Measurements from ENCODE around the gene PSMD10.

Gene PSMD10, protein sequence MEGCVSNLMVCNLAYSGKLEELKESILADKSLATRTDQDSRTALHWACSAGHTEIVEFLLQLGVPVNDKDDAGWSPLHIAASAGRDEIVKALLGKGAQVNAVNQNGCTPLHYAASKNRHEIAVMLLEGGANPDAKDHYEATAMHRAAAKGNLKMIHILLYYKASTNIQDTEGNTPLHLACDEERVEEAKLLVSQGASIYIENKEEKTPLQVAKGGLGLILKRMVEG

GRCh38 chrX:108091264-108091877 is at the start of gene PSMD10, which contains the start of gene ATG4A:
Gene PSMD10 (minus strand): TSS chrX:108091542. CDS start chrX:108091520, 22 bp downstream.
Gene ATG4A (plus strand): TSS chrX:108091778. CDS start chrX:108091827, 49 bp downstream.
- peak; percentile 91 for DNase-seq

GRCh38 chrX:108138814-108139702 is 47.7 kb upstream of the PSMD10 start:
- DNase-seq: no peak

- no peak for DNase-seq
Measured at GRCh38 chrX:108134724-108135123, 43.4 kb upstream of the PSMD10 start.

- DNase-seq: no peak
Measured at GRCh38 chrX:108132876-108133275, 41.5 kb upstream of the PSMD10 start.

DNA sequence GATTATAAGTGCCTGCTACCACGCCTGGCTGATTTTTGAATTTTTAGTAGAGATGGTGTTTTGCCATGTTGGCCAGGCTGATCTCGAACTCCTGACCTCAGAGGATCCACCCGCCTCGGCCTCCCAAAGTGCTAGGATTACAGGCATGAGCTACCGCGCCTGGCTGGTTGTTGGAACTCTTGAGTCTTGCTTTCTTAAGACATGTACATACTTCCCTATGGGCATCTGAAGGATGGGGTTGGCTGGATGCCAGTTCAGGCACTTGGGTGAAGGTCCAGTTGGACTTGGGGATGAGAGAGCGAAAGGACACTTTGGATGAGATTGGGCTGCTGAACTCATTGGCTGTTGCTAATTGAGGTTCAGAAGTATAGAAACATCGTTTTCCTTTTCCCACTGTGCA is 40.7 kb upstream of the PSMD10 start:
- DNase-seq: no peak

- no peak for DNase-seq
Measured at GRCh38 chrX:108131471-108131870, 40.1 kb upstream of the PSMD10 start.

- no peak for DNase-seq
Measured at GRCh38 chrX:108130889-108131288, 39.5 kb upstream of the PSMD10 start.

DNA sequence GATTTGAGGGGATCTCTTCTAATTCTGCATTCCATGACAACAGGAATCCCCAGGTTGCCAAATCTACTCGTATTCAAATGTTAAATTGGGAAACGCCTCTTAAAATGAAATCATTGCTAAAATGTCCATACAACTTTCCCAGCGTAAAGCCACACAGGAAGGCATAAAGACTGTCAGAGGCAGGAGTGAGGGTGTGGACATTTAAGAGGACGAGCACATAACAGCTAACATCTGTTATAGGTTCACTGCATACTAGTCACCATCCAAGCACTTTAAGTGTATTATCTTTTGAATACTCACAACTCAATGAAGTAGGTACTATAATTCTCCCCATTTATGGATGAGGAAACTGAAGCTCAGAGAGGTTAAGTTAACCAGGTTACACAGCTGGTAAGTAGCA is 35.8 kb upstream of the PSMD10 start:
- no peak for DNase-seq

- DNase-seq: no peak
Measured at GRCh38 chrX:108126661-108127060, 35.3 kb upstream of the PSMD10 start.

- DNase-seq: no peak
Measured at GRCh38 chrX:108123591-108124366, 32.4 kb upstream of the PSMD10 start.

GRCh38 chrX:108122748-108123147 is 31.4 kb upstream of the PSMD10 start:
- DNase-seq: no peak

DNA sequence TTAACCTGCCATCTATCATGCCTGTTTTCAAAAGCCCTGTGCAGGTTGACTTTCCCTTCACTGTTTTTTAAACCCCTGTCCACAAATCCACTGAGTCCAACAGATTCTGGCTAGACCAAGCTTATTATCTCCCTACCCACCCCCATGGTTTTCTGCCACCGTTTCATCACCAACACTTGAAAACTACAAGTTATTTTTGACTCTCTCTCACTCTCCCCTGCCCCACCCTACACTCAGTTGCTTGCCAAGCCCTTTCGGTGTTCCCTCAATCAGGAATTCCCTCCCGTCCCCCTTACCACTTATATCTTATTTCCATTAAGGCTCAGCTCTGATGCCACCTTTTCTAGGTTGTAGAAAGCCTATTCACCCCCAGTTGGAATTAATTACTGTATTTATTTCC is 29.9 kb upstream of the PSMD10 start:
- DNase-seq: no peak

DNA sequence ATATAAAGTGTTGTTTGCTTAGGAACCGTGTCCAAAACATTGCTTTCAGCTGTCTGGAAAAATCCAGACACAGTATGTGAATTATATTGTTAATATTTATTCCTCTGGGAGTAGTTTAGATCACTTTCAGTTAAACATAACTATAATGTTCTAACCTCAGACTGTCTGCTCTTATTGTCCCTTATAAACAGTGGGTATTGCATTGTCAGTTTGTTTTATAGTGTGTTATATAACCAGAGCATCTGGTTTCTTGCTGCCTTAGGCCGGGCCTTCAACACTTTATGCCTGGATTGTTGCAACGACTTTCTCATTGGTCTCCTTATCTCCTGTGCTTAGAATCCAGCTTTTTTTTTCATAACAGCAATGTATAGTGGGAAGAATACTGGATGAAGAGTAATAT is 26.6 kb upstream of the PSMD10 start:
- DNase-seq: no peak

GRCh38 chrX:108114541-108114940 is 23.2 kb upstream of the PSMD10 start:
- no peak for DNase-seq

GRCh38 chrX:108105473-108105872 is 14.1 kb upstream of the PSMD10 start:
- DNase-seq: no peak

GRCh38 chrX:108097380-108097779 is 6.0 kb upstream of the PSMD10 start:
- no peak for DNase-seq

DNA sequence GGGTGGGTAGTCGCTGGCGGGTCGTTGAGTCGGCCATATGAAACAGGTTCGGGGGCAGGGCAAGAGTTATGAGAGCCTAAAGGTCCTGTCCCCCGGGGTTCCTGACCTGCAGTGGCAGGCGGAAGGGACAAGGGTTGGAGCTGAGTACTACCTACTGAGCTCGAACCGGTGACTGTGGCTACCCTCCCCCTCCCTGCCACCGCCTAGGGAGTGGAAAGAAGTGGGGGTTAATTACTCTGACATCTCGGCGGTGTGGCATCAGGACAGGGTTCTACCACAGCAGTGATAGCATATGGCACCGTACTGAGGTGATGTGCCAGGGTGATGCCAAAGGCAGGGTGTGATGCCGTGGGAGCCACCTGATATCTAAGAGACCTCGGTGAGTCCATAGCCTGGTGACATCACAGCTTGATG is 543 bp upstream of the PSMD10 start:
- no peak for DNase-seq

DNA sequence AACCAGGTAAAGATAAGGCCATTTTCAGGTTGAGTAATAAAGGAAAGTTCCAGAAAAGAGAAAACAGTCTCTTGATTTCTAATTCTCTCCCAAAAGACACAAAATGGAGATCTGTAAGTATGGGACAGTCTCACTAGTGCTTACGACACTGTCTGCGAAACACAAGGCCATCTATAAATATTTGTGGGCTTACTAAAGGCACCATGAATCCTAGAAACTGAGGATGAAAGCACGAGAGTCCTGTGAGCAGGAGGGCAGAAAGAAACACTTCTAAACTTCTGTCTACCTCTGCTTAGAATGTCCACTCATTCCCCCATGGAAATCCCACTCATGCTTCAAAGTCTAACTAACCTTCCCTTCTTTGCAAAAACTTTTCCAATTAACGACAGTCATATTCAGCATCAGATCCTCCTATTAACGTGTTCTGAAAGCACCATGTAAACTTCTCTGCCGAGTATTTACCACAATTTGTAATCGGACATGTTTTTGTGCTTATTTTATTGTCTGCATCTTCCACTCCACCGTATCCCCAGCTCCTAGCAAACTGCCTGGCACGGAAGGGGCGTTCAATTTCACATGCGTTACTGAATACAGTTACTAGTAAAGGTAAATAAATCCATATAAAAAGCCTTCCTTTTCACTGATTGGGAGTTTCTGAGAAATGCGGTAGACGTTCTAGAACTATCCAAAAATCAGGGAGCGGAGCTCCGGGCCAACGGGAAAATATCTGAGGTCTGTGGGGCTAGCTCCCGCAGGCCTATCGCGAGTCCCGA is 665 bp downstream of the PSMD10 start:
- no peak for DNase-seq

GRCh38 chrX:108088511-108088910 is 2.8 kb downstream of the PSMD10 start:
- DNase-seq: no peak

DNA sequence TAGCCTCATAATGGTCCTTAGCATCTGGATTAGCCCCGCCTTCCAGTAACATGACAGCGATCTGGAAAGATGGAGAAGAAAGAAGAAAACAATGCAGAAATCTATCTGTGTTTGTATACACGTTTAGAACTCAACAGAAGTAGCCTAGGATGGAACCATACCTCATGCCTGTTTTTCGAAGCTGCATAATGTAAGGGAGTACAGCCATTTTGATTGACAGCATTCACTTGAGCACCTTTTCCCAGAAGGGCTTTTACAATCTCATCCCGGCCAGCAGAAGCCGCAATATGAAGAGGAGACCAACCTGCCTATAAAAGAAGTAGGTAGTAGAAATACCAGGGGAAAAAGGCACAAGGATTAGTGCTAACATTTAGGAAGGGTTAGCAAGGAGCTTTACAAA is 3.5 kb downstream of the PSMD10 start:
- no peak for DNase-seq

DNA sequence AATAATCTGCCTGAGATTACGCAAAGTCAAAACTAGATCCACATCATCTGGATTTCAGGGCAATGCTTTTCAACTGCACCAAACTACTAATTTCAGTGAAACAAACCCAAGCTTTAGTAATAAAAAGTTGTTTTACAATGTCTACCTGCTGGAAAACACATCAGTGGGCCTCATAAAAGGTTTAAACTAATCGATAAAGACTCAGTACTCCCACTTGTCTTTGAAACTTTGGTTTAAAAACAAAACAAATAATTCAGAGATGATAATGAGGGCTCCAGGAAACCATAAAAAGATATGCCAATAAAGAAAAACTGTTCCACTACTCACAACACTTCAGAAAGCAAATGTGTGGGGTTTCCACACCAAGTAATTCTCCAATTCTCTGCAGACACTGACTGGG is 10.2 kb downstream of the PSMD10 start:
- no peak for DNase-seq

- no peak for DNase-seq
Measured at GRCh38 chrX:108072746-108073145, 18.6 kb downstream of the PSMD10 start.
